Measurements from ENCODE around the gene RIIAD1.
"Not testable (repeated sequence)": the region's sequence is repeated elsewhere in the genome, so short reads cannot be mapped to it uniquely, and the experiment has no call there.

Gene RIIAD1

DNA sequence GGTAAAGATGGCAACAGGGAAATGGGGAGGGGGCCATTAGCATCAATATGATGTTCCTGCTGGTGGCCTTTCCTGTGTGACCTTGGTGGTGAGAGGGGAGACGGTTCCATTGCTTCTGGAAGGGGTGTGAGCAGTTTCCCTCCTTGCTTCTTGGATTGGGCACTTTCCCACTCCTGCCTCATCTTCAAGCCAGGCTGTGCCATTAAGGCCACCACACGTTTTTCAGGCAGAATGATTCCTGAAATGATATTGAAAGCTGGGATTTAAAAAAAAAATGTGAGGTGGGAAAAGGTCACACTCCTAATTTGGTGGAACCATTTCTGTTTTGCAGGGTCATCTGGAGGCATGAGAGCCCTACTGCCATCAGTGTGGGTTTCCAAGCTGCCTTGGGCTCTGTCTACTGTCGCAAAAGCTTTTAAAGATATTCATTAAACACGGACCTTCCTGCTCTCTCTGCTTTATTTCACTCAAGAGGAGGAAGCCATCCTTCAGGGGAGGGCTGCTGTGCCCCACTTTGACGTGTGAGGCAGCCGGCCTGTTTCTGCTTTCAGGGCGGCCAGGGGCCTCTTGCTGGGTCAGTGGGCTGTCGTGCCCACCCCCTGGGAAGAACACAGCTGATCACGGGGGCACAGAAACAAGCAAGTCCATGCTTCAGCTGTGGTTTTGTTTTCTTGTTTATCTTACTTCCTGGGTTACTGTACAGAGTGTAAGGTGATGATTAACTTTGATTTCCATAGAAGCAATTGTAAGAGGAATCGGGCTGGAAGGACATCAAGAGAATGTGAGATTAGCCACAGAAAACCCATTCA lies 8.0 kb downstream of the RIIAD1 start:
- DNase-seq (ENCODE audit: extremely low spot score, insufficient read length, low read depth) (no peak), FAIRE-seq (no peak)

DNA sequence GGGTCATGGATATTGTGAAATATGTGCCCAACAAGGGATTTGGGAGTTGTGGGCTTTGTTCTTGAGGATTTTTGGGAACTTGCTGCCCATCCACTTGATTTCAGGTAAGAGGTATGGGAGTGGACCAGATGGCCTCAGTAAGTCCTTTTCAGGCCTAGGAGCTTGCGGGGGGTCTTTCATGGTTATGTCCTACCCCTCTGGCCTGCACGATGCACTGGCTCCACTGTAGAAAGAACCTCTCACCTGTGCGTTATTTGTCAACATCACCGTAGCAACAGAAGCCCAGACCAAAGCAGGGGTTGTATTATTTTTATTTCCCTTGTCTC lies 8.6 kb downstream of the RIIAD1 start:
- DNase-seq (ENCODE audit: extremely low spot score, insufficient read length, low read depth): no peak
- FAIRE-seq: no peak

DNA sequence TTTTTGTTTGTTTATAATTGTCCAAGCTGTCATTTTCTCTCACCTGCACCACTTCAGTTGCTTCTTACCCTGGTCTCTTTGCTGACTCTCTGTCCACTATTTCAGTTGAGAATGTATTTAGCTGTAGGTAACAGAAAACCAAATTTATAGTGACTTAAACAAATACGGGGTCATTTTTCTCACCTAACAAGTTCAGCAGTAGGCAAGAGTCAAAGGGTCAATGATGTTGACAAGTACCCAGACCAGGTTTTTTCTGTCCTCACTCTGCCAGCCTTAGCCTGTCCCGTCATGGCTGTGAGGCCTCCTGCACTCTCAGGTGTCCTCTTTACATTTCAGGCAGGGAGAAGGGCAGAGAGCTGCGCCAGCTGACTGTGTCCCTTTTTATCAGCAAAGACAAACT lies 11.8 kb downstream of the RIIAD1 start:
- DNase-seq (ENCODE audit: extremely low spot score, insufficient read length, low read depth) (no peak), FAIRE-seq (no peak)

DNA sequence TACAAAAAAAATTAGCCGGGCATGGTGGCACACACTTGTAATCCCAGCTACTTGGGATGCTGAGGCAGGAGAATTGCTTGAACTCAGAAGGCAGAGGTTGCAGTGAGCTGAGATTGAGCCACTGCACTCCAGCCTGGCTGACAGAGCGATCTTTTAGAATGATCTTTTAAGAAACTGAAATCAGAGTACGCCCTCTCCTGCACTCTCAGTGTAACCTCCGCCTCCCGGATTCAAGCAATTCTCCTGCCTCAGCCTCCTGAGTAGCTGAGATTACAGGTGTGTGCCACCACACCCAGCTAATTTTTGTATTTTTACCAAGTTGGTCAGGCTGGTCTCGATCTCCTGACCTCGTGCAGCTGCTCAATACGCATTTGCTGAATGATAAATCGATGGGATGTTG lies 12.7 kb downstream of the RIIAD1 start:
- FAIRE-seq; DNase-seq (ENCODE audit: extremely low spot score, insufficient read length, low read depth): not testable (repeated sequence)

DNA sequence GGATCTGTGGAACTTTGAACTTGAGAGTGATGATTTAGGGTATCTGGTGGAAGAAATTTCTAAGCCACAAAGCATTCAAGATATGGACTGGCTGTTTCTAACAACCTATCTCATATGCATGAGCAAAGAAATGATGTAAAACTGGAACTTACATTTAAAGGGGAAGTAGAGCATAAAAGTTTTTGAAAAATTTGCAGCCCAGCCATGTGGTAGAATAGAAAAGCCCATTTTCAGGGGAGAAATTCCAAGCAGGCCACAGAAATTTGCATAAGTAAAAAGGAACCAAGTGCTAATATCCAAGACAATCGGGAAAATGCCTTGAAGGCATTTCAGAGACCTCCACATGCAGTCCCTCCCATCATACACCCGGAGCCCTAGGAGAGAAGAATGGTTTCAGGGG lies 15.7 kb downstream of the RIIAD1 start:
- FAIRE-seq: no peak

DNA sequence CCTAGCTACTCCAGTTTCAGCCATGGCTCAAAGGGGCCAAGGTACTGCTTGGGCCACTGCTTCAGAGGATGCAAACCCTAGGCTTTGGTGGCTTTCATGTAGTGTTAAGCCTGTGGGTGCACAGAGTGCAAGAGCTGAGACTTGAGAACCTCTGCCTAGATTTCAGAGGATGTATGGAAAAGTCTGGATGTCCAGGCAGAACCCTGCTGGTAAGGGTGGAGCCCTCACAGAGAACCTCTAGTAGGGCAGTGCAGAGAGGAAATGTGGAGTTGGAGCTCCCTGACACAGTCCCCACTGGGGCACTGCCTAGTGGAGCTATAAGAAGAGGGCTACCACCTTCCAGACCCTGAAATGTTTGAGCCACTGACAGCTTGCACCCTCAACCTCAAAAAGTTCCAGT lies 16.2 kb downstream of the RIIAD1 start:
- DNase-seq (ENCODE audit: extremely low spot score, insufficient read length, low read depth): no peak
- FAIRE-seq: no peak

More for the DNA sequence above, 15.7 kb downstream of the RIIAD1 start:
- DNase-seq (ENCODE audit: extremely low spot score, insufficient read length, low read depth): no peak

DNA sequence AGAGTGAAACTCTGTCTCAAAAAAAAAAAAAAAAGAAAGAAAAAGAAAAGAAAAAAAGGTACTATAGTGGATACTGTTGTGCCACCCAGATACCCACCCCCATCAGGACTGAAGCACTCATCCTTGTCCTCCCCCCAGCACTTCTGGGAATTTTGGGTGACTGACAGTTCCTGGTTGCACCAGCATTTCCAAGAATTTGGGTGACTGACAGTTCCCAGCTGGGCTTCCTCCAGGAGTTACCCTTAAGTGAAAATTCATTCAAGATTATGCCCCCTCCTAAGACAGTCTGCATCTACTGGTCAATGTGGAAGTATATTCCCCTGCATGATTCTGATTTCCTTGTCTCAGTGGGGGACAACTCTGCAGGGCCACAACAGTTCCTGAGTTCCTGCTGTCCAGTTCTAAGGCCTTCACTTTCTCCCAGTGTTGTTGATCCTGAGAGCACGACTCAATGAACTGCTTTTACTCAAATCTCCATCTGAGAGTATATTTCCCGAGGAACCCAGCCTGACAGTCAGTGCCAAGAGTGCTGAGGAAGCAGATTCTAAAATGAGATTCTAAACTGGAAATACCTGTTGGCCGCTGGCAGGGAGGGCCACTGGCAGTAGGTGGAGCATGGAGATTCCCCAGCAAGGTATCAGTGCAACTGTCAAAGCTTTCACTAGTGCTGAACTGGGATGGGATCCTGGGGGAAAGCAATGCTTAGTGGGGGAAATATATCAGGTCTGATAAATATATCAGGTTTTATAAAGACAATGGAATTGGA lies 18.5 kb downstream of the RIIAD1 start:
- FAIRE-seq (no peak), DNase-seq (ENCODE audit: extremely low spot score, insufficient read length, low read depth) (no peak)

DNA sequence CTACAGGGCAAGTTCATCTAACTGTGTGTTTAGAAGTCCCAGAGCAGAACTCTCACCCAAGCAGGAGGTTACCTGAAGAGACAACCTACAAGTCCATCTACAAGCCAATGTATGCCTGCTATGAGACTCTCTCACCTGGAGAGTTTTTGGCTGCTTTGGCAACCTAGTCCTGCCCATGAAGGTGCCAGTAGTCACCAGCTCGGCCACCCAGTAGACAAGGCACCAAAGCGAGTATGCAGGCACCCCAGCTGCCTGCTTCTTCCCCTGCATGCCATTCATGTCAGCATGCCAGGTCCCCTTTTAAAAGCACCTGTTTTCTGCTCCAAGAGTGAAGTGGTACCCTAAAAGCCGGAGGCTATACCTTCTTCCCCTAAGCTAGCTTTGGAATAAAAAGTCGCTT lies 20.2 kb downstream of the RIIAD1 start:
- no peak for FAIRE-seq

DNA sequence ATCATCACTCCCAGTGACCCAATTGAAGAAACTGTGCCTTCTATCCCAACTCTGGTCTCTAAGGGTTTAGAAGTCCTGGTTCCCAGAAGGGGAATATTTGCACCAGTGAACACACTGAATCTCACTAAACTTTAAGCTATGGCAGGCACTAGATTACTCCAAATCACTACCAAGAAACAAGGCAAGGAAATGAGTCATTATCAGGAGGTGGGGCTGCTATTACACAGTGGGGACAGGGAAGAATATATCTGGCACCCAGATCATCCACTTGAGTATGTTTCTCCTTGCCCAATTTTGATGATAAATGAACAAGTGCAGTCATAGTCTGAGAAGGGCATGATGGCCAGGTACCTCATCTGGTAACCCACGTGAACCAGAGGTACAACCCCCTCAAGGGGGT lies 35.0 kb downstream of the RIIAD1 start:
- DNase-seq (ENCODE audit: extremely low spot score, insufficient read length, low read depth): no peak
- FAIRE-seq: no peak

More for the DNA sequence above, 20.2 kb downstream of the RIIAD1 start:
- DNase-seq (ENCODE audit: extremely low spot score, insufficient read length, low read depth): no peak

DNA sequence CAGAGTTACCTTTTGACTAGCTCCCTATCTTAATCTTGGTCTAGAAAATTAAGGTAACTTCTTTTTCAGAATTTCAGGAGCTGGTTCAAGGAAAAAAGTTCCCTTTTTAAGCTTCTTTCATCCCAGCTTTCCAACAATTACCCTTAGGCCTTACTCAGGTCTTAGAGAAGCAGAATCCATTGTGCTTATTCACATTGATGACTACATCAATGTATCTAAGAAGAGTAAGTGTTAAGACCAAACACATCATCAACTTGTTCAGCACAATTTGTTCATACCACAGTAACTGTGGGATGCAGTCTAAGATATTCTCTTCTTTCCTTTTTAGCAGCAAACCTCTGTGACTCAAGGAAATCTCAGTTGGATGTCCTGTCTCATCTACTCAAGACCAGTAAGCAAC lies 37.9 kb downstream of the RIIAD1 start:
- no peak for FAIRE-seq
- no peak for DNase-seq (ENCODE audit: extremely low spot score, insufficient read length, low read depth)

DNA sequence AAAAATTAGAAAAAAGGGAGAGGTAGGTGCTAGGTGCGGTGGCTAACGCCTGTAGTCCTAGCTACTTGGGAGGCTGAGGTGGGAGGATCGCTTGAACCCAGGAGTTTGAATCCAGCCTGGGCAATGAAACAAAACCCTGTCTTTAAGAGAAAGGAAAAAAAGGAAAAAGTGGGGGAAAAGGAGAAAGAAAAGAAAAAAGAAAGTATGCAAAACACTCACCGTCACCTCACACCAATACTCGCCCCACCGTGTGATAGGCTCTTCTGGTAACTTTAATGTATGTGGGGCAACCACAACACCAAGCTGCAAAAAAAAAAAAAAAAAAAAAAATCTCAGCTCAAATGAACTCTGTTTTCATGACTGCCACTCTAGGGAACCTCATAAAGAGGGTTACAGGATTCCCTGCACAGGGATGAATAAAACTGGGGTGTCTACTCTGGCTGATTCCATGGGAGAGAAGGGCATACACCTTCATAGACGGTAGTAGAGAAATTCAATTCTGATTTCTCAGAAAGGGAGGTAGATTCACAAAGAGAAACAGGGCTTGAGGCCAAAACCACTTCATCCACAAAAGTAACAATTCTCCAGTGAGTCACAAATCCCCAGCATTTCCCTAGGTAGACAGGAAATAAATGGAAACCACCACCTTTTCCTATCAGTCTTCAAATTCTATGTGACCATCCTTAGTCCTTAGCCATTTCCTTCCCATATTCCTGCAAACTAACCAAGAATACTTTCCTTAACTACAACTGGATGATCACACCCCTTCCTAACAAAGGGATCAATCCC lies 39.5 kb downstream of the RIIAD1 start:
- DNase-seq (ENCODE audit: extremely low spot score, insufficient read length, low read depth) (no peak), FAIRE-seq (no peak)

DNA sequence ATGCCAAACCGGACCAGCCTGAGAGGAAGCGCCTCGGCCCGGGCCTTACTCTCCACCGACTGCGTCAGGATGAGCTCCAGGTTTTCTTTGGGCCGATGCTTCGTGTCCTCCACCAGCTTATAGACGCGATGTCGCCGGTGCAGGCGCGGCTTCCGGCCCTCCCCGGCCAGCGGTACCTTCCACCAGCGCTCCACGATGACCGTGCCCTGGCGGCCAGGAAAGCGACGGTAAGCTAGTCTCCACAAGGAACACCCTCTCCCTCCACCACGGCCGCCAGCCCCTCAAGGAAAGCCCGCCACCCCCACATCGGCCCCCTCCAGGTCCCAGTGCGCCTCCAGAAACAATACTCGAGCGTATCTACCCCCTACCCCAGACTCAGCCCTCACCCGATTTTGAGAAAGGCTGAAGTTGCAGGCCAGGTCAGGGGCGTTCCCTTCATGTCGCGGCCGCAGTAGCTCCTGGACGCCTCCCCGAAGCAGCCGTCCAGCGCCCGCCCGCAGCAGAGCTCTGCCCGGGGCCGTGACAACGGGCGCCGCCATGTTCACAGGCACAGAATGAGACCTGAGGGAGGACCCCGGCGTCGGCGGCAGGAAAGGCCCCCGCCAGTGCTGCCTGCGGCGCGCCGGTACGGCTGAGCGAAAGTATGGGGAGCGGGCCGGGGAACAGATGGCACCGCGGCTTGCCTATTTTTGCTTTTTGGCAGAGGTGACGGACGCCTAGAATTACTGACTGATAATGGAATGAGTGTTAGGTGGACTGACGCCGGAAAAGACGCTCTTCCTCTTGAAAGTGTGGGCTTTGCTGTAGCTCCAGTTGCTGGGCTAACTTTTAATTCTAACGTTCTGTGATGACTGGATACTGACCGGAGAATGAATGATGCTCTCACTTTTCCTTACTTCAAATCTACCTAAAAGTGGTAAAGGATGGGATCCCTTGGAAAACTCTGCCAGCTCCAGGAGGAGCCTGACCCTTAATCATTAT lies 41.9 kb downstream of the RIIAD1 start, which contains the start of gene MRPL9:
MRPL9 (minus strand) TSS at position 556 of the 981 bp plus-strand sequence; CDS start at position 539, 17 bp downstream.
- peak; percentile 94 for DNase-seq (ENCODE audit: extremely low spot score, insufficient read length, low read depth)
- FAIRE-seq: peak; percentile 88

DNA sequence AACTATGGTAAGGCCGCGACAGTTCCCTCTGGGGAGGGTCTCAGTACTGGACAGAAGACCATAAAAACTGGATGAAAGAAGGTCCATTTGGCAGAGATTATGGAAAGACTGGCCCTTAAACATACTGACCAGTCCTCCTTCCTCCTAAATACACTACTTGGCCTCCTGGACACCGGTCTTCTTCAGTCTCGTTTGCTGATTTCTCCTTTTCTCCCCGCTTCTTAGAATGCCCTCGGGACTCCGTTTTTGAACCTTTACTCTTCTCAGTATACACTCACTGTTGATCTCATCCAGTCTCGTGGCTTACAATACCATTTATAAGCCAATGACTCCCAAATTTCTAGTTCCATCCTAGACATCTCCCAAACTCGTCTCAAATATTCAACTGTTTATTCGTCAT lies 42.7 kb downstream of the RIIAD1 start:
- no peak for DNase-seq (ENCODE audit: extremely low spot score, insufficient read length, low read depth)
- FAIRE-seq: no peak

DNA sequence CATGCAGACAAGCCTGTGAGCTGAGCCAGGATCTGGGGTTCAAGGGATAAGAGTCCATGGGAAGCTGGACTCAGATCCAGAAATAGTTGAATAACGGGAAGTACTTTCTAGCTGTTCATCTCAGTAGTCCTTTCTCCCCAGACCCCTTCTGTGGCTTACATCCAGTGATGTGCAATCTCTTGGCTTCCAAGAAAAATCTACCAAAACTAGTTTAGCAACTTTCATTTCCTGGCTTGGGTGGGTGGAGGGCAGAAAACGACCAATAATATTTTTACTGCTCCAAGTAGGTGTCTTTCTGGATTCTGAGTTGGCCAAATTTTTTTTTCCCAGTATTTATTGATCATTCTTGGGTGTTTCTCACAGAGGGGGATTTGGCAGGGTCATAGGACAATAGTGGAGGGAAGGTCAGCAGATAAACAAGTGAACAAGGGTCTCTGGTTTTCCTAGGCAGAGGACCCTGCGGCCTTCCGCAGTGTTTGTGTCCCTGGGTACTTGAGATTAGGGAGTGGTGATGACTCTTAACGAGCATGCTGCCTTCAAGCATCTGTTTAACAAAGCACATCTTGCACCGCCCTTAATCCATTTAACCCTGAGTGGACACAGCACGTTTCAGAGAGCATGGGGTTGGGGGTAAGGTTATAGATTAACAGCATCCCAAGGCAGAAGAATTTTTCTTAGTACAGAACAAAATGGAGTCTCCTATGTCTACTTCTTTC lies 47.2 kb downstream of the RIIAD1 start:
- DNase-seq (ENCODE audit: extremely low spot score, insufficient read length, low read depth); FAIRE-seq: not testable (repeated sequence)

DNA sequence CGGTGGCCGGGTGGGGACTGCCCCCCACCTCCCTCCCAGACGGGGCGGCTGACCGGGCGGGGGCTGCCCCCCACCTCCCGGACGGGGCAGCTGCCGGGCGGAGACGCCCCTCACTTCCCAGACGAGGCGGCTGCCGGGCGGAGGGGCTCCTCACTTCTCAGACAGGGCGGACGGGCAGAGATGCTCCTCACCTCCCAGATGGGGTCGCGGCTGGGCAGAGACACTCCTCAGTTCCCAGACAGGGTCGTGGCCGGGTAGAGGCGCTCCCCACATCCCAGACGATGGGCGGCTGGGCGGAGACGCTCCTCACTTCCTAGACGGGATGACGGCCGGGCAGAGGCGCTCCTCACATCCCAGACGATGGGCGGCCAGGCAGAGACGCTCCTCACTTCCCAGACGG lies 47.9 kb downstream of the RIIAD1 start:
- not testable (repeated sequence) for FAIRE-seq; DNase-seq (ENCODE audit: extremely low spot score, insufficient read length, low read depth)

DNA sequence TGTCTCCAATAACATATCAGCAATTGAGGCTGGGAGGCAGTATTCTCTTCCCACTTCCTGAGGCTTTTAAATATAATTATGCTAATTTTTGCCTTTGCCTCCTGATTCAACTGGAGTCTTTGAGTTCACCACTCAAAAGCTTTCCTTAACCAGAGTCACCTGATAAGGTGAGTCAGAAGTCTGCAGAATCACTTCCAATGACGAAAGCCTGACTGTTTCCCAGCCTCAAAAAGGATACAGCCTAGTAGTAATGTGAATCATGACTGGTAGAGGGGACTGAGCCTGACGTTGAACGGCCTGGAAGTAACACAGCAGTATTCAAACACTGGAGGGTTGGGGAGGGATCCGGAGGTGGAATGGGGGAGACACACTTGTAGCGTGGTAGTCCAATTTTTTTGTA lies 52.4 kb downstream of the RIIAD1 start:
- no peak for DNase-seq (ENCODE audit: extremely low spot score, insufficient read length, low read depth)
- FAIRE-seq: no peak

DNA sequence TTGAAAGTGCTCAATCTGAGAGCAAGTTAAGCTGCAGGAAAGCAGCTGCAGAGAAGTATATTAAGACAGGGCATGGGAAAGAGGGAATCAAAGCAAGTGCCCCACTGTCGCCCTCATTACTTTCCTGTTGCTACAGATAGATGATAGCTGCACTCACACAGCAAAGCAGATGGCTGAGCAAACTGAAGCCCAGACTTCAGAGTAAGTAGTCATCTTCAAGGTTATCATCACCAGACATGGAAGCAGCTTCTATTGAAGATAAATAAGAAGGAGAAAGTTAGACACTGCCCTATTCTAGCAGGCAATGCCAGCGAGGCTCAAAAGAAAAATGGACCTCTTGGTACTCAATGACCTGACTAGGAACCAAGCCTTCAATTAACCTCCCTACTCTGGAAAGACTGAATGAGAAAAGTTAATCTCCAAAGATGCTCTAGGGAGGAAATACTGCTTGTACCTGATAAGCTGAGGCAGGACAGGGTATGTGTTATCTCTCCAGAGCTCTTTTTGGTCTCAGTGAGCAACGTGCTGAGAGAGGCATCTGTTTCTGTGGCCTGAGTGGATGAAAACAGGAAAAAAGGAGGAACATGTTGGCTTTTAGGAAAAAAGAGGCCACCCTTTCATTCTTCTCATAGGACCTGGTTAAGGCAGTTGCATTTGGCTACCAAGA lies 53.1 kb downstream of the RIIAD1 start:
- no peak for DNase-seq (ENCODE audit: extremely low spot score, insufficient read length, low read depth)
- FAIRE-seq: no peak

DNA sequence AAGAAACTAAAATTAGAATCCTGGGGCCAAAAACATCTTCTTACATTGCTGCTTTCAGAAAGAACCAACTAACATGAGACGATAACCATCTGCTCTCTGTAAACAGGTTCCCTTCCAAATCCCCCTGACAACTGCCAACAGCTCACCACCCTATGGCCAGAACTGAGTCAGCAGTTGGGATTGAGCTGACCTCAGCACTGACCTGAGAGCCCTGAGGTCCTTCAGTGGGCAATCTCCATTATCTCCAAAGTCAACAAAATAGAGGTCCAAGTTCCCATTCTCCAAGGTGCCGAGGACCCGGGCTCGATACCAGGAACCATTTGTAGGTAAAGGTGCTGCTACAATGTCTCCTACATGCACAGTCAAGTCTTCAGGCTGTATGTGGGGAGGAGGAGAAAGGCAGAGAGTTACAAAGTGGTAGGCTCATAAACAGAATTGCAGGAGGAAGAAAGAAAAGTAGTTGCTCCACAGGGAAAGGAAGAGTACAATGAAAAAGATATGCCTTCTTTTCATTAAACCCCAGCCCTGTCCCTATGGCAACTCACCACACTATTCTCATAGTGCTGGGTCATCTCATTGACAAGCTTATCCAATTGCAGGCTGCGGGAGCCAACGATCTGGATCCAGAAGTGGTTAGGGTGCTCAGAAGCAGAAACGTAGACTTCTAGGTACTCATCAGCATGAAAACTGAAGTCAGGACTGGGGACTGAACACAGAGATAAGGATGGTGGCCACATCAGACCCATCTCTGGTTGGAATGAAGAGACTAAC lies 54.8 kb downstream of the RIIAD1 start:
- no peak for FAIRE-seq
- no peak for DNase-seq (ENCODE audit: extremely low spot score, insufficient read length, low read depth)

Measured in GM18507 (cell line).